Measurements from ENCODE around the gene NFKBIE. TPM values are rescaled to one million over a fixed set of nuclear protein-coding genes. Genes with fewer than 3 reads are reported as not detected.

NFKBIE gene
- total and polyA plus RNA-seq, 9 of the 15 experiments (the other 6 are each of a cell fraction or from before 2014, with no cell fraction given) = 2.1 to 16.4 (median 11.7) TPM

DNA sequence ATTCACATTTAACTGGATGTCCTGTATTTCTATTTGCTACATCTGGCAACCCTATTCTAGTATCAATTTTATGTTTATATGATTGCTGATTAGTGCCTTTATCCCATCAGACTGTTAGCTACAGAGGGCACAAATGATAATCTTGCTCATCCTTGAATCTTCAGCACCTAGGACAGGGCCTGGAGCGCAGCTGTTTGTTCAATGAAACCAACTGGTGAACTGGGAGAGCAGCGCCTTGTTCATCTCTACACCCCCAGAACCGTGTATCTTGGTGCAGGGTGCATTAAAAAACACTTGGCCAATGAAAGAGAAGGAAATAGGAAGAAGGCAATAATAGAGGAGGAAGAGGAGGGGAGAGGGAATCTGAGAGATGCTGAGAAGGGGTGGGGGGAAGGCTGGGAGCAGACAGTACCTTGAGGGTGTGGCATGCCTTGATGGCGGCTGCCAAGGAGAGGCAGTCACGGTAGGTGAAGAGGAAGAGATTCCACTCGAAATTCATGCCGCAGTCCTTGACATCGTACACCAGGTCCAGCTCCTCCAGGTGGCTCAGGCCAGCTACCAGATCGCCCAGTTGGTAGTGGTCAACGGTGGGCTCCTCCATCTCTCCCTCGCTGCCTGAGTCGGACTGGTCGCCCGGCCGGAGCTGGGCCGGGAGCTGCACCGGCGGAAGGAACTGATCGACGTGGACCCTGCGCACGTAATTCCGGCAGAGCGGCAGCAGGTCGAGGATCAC is 20.4 kb upstream of the NFKBIE start (continued):
- TF ChIP-seq, protein P1, sequence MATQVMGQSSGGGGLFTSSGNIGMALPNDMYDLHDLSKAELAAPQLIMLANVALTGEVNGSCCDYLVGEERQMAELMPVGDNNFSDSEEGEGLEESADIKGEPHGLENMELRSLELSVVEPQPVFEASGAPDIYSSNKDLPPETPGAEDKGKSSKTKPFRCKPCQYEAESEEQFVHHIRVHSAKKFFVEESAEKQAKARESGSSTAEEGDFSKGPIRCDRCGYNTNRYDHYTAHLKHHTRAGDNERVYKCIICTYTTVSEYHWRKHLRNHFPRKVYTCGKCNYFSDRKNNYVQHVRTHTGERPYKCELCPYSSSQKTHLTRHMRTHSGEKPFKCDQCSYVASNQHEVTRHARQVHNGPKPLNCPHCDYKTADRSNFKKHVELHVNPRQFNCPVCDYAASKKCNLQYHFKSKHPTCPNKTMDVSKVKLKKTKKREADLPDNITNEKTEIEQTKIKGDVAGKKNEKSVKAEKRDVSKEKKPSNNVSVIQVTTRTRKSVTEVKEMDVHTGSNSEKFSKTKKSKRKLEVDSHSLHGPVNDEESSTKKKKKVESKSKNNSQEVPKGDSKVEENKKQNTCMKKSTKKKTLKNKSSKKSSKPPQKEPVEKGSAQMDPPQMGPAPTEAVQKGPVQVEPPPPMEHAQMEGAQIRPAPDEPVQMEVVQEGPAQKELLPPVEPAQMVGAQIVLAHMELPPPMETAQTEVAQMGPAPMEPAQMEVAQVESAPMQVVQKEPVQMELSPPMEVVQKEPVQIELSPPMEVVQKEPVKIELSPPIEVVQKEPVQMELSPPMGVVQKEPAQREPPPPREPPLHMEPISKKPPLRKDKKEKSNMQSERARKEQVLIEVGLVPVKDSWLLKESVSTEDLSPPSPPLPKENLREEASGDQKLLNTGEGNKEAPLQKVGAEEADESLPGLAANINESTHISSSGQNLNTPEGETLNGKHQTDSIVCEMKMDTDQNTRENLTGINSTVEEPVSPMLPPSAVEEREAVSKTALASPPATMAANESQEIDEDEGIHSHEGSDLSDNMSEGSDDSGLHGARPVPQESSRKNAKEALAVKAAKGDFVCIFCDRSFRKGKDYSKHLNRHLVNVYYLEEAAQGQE (IDR thresholded peaks at IDR 0.05; ENCODE audit: borderline replicate concordance) = peak; percentile 99
- TF ChIP-seq, protein P1 (CRISPR knock-in tag; IDR thresholded peaks at IDR 0.05; ENCODE audit: low read depth) = peak; percentile 93
- TF ChIP-seq WHSC1 (IDR thresholded peaks at IDR 0.05; ENCODE audit: low read length) (no peak), YBX1 (IDR thresholded peaks at IDR 0.05) (no peak), DDX20 (tag; IDR thresholded peaks at IDR 0.05; ENCODE audit: low read depth) (no peak), SMAD2 (IDR thresholded peaks at IDR 0.05; ENCODE audit: low read depth, low read length) (no peak), DPF2 (IDR thresholded peaks at IDR 0.05) (no peak)
